Left ventricle myocardium inferior (tissue), 1 donor: ENCODE measurements around the gene SPATS2L. TPM values are rescaled to one million over a fixed set of nuclear protein-coding genes. Genes with fewer than 3 reads are reported as not detected.

Source experiments
- DNase-seq: peaks from one replicate; pipeline ENCODE4 v3.0.0-alpha.2; 2020
- H3K27ac ChIP-seq: fragments of 200-600 bp; replicated peaks from 2 replicates; pipeline ENCODE4 v1.8.0; 2021
- H3K27me3 ChIP-seq: fragments of 200-600 bp; 2 replicates; pipeline ENCODE4 v1.8.0; 2021; ENCODE audit warnings: low read depth
- H3K36me3 ChIP-seq: fragments of 200-600 bp; 2 replicates; pipeline ENCODE4 v1.8.0; 2021
- H3K4me1 ChIP-seq: fragments of 200-600 bp; 2 replicates; pipeline ENCODE4 v1.8.0; 2021
- H3K4me3 ChIP-seq: fragments of 200-600 bp; 2 replicates; pipeline ENCODE4 v1.8.0; 2021; ENCODE audit warnings: mild to moderate bottlenecking, moderate library complexity
- H3K9me3 ChIP-seq: fragments of 200-600 bp; replicated peaks from 2 replicates; pipeline ENCODE4 v1.8.0; 2021
- CTCF ChIP-seq: fragments of 200-600 bp; IDR thresholded peaks from 2 replicates; pipeline ENCODE4 v1.8.0; 2021; ENCODE audit warnings: antibody characterized with exemption, mild to moderate bottlenecking, borderline replicate concordance
- intact Hi-C: fragments of 100-400 bp; cut with micrococcal nuclease; formaldehyde crosslinking; loops from one replicate; pipeline ENCODE4 v1.11.0; 2022
- total RNA-seq: library from RNA; stranded (reverse); fragmentation: NEBNext Ultra II Directional; extraction: Animal tissue kit (Norgen Biotek cat#: 25700); gene quantifications from one replicate; pipeline ENCODE4 v1.2.1, GENCODE V29; 2021
- donor health status: DM: no; HTN: yes; CAD: no; lungs with severe emphysema.

The SPATS2L gene
- total RNA-seq, 1 donor from 2014 or later = 54.9 TPM

GRCh38 chr2:200426754-200427153 is 120.3 kb downstream of the SPATS2L start:
- Histone ChIP-seq H3K36me3 (peaks cover 32% of the 10 kb centered on the region), H3K4me1 (no peaks in the 10 kb centered on the region), H3K4me3 (no peak overlapping the region), H3K9me3 (no peaks in the 10 kb centered on the region), H3K27ac (no peak overlapping the region), H3K27me3 (no peaks in the 10 kb centered on the region)
- no peak for TF ChIP-seq CTCF
- DNase-seq = no peak
- intact Hi-C loops = no loop called here

DNA sequence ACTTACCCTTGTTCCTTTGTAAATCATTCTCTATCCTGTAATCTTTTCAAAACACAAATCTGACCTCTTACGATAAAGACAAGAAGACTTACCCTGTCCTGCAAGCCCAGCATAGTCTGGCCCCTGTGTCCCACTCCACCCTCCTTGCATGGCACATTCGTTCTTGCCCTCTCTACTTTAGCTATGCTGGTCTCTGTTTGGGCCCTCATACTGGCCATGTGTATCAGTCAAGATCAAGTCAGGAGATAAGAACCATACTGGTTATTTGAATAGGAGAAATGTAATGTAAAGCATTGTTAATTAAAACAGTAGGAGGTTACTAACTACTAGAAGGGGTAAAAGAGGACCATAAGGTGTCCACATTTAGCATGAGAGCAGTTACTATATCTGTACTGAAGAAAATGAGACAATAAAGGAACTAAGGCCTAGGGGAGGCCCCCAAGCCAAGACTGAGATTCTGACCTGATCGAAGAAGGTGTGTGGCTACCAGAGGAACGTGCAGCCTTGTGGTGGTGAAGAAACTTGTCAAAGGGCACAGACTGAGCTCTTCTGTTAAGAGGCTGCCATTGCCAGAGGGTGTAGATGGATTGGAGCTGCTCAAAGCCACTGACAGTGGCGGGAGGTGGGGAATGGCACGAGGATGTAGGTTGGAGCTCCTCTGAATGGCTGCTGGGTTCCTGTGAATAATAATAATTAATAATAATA is 122.6 kb downstream of the SPATS2L start:
- H3K27ac ChIP-seq = no peak overlapping the region
- TF ChIP-seq CTCF = no peak
- no peaks in the 10 kb centered on the region for H3K27me3 ChIP-seq
- intact Hi-C loops = no loop called here
- H3K4me1 ChIP-seq = no peaks in the 10 kb centered on the region
- DNase-seq = no peak
- H3K36me3 ChIP-seq = peaks cover 19% of the 10 kb centered on the region
- H3K4me3 ChIP-seq = no peak overlapping the region
- no peaks in the 10 kb centered on the region for H3K9me3 ChIP-seq

DNA sequence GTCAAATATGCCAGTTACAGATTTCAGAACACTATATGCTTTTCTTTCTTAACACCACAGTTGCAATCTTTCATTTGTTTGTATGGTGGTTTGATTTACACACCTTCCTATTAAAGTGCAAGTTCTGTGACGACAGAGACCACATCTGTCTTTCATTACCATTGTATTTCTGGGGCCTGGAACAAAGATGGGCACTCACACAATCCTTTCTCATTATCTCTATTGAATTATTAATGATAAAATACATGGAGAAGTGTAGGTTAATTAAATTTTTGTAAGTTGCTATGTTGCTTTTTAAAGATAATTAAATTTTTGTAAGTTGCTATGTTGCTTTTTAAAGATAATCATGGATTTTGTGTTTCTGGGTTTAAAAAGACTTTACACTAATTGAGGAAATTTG is 123.5 kb downstream of the SPATS2L start:
- no peak for TF ChIP-seq CTCF

GRCh38 chr2:200431996-200432705 is 125.7 kb downstream of the SPATS2L start:
- intact Hi-C loops = no loop called here
- no peaks in the 10 kb centered on the region for H3K9me3 ChIP-seq

More for the DNA sequence above, 123.5 kb downstream of the SPATS2L start:
- intact Hi-C loops = no loop called here
- H3K4me1 ChIP-seq = no peaks in the 10 kb centered on the region
- H3K27ac ChIP-seq = no peak overlapping the region
- DNase-seq = no peak
- no peak overlapping the region for H3K4me3 ChIP-seq
- no peaks in the 10 kb centered on the region for H3K27me3 ChIP-seq
- peaks cover 19% of the 10 kb centered on the region for H3K36me3 ChIP-seq
- no peaks in the 10 kb centered on the region for H3K9me3 ChIP-seq

DNA sequence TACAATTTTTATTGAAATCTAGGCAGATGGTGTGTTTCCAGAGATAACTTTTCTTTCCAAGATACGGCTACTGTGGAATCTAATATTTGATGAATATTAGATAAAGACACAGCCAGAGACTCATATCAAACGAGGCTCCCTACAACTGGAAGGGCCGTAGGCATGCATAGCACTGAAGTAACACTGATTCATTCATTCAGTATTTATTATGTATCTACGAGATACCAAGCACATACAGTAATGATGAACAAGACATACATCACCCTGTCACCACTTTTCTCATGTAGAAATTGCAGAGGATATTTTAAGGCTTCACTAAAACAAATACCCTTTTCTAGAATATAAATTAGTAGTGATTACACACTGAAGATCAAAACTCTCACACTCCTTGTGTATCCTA is 128.9 kb downstream of the SPATS2L start:
- peaks cover 42% of the 10 kb centered on the region for H3K36me3 ChIP-seq
- intact Hi-C loops = no loop called here
- no peak for TF ChIP-seq CTCF

More at GRCh38 chr2:200431996-200432705, 125.7 kb downstream of the SPATS2L start:
- Histone ChIP-seq H3K4me1 (no peaks in the 10 kb centered on the region), H3K27ac (no peak overlapping the region), H3K36me3 (peaks cover 30% of the 10 kb centered on the region), H3K4me3 (no peak overlapping the region), H3K27me3 (no peaks in the 10 kb centered on the region)
- TF ChIP-seq CTCF = no peak
- DNase-seq = no peak

More for the DNA sequence above, 128.9 kb downstream of the SPATS2L start:
- H3K27ac ChIP-seq = no peak overlapping the region
- no peak for DNase-seq
- H3K4me3 ChIP-seq = no peak overlapping the region
- H3K9me3 ChIP-seq = no peaks in the 10 kb centered on the region
- no peaks in the 10 kb centered on the region for H3K27me3 ChIP-seq
- H3K4me1 ChIP-seq = peaks cover 9% of the 10 kb centered on the region
